Chondrocyte (in vitro differentiated cells): ENCODE data around the gene ZNF408. TPM values are rescaled to one million over a fixed set of nuclear protein-coding genes. Genes with fewer than 3 reads are reported as not detected.

ENCODE experiments used
- DNase-seq: peaks from one replicate; pipeline ENCODE4 v3.0.0; 2021; ENCODE audit warnings: mixed read lengths, low spot score
- H3K27ac Mint-ChIP-seq: one replicate; pipeline ENCODE4 v1.8.0; 2021; ENCODE audit warnings: mild to moderate bottlenecking, moderate library complexity, mixed read lengths; ENCODE audit not compliant: unreplicated experiment
- H3K27me3 Mint-ChIP-seq: 2 replicates; pipeline ENCODE4 v1.8.0; 2021; ENCODE audit warnings: low read depth, mixed read lengths
- H3K36me3 Mint-ChIP-seq: 2 replicates; pipeline ENCODE4 v1.8.0; 2021; ENCODE audit warnings: low read depth, mixed read lengths
- H3K4me1 Mint-ChIP-seq: 2 replicates; pipeline ENCODE4 v1.8.0; 2021; ENCODE audit warnings: low read depth, mild to moderate bottlenecking, mixed read lengths
- H3K4me3 Mint-ChIP-seq: one replicate; pipeline ENCODE4 v1.8.0; 2021; ENCODE audit warnings: mild to moderate bottlenecking, moderate library complexity, mixed read lengths; ENCODE audit not compliant: unreplicated experiment
- H3K9me3 Mint-ChIP-seq: 2 replicates; pipeline ENCODE4 v1.8.0; 2021; ENCODE audit warnings: low read depth, mixed read lengths
- CTCF ChIP-seq: fragments of 200-600 bp; sonication (generic); IDR thresholded peaks from 2 replicates; pipeline ENCODE4 v1.5.0; 2021; ENCODE audit warnings: antibody characterized with exemption, mild to moderate bottlenecking, moderate library complexity
- total RNA-seq: library from RNA; stranded (reverse); gene quantifications from 3 replicates; pipeline ENCODE4 v1.2.1, GENCODE V29; 2021

The ZNF408 gene
- total RNA-seq, 1 donor from 2014 or later, result 15.5 TPM

GRCh38 chr11:46727952-46728658, 27.3 kb downstream of the ZNF408 start:
- Mint-ChIP-seq H3K36me3 (no peaks in the 10 kb centered on the region), H3K27me3 (no peaks in the 10 kb centered on the region), H3K9me3 (no peaks in the 10 kb centered on the region), H3K4me1 (peaks cover 12% of the 10 kb centered on the region), H3K27ac (no peak overlapping the region), H3K4me3 (no peak overlapping the region)
- no peak for DNase-seq
- no peak for TF ChIP-seq CTCF

DNA sequence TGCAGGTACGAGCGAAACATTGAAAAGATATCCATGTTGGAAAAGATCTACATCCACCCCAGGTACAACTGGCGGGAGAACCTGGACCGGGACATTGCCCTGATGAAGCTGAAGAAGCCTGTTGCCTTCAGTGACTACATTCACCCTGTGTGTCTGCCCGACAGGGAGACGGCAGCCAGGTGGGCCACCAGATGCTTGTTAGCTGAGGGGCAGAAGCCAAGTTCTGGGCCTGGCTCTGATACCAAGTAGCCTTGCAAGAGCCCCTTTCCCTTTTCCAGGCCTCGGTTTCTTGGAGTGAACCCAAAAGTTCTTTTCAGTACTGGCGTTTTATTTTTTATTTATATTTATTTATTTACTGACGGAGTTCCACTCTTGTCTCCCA, 27.8 kb downstream of the ZNF408 start:
- H3K4me3 Mint-ChIP-seq, result no peak overlapping the region
- H3K4me1 Mint-ChIP-seq, result peaks cover 12% of the 10 kb centered on the region
- no peak for DNase-seq
- H3K36me3 Mint-ChIP-seq, result no peaks in the 10 kb centered on the region
- no peak overlapping the region for H3K27ac Mint-ChIP-seq
- no peak for TF ChIP-seq CTCF
- no peaks in the 10 kb centered on the region for H3K27me3 Mint-ChIP-seq
- no peaks in the 10 kb centered on the region for H3K9me3 Mint-ChIP-seq

DNA sequence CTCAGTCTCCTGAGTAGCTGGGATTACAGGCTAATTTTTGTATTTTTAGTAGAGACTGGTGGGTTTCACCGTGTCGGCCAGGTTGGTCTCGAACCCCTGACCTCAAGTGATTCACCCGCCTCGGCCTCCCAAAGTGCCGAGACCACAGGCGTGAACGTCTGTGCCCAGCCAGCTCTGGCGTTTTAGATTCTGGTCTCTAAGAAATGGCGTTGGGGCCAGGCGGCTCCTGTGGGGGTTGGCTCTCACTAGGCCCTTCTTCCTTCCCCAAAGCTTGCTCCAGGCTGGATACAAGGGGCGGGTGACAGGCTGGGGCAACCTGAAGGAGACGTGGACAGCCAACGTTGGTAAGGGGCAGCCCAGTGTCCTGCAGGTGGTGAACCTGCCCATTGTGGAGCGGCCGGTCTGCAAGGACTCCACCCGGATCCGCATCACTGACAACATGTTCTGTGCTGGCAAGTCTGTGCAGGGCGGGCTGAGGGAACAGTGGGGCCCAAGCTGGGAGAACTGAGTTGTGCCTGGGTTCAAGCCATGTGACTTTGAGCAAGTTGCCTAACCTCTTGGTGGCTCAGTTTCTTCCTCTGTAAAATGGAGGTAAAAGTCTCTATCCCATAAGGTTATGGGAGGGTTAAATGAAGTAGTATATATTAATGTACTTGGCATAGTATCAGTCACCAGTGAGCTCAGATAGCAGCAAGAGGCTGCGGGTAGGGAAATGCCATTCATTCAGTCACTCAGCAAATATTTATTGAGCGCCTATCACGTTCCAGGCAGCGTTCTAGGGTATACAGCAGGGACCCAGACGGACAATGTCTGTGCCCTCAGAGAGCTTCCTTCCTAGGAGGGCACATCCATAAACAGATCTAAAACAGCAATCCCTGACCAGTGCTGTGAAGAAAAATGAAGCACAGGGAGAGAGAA, 28.5 kb downstream of the ZNF408 start:
- Mint-ChIP-seq H3K9me3 (no peaks in the 10 kb centered on the region), H3K36me3 (no peaks in the 10 kb centered on the region), H3K4me1 (peaks cover 5% of the 10 kb centered on the region), H3K4me3 (no peak overlapping the region), H3K27me3 (no peaks in the 10 kb centered on the region), H3K27ac (no peak overlapping the region)
- DNase-seq, result no peak
- TF ChIP-seq CTCF, result no peak

GRCh38 chr11:46731545-46731944, 30.7 kb downstream of the ZNF408 start:
- Mint-ChIP-seq H3K36me3 (no peaks in the 10 kb centered on the region), H3K4me1 (peaks cover 13% of the 10 kb centered on the region), H3K4me3 (no peak overlapping the region), H3K27ac (no peak overlapping the region), H3K27me3 (no peaks in the 10 kb centered on the region), H3K9me3 (no peaks in the 10 kb centered on the region)
- no peak for DNase-seq
- TF ChIP-seq CTCF, result no peak

DNA sequence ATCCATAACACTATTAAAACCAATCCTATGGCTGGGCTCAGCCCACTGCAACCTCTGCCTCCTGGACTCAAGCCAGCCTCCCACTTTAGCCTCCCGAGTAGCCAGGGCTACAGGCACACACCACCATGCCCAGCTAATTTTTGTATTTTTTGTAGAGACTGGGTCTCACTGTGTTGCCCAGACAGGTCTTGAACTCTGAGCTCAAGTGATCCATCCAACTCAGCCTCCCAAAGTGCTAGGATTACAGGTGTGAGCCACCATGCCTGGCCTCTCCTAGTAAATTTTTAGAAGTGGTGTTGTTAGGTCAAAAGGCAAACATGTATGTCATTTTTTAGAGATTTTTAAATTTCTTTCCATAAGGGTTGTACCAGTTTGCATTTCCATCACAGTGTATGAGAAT, 32.4 kb downstream of the ZNF408 start:
- Mint-ChIP-seq H3K27me3 (no peaks in the 10 kb centered on the region), H3K27ac (peak overlapping the region; percentile 24), H3K9me3 (no peaks in the 10 kb centered on the region), H3K4me1 (peaks cover 19% of the 10 kb centered on the region), H3K36me3 (no peaks in the 10 kb centered on the region), H3K4me3 (no peak overlapping the region)
- DNase-seq, result peak; percentile 36
- TF ChIP-seq CTCF, result no peak
